Type B pancreatic cell (in vitro differentiated cells): ENCODE data around the gene METTL3. TPM values are rescaled to one million over a fixed set of nuclear protein-coding genes. Genes with fewer than 3 reads are reported as not detected.

Experiments
- DNase-seq: peaks from one replicate; pipeline ENCODE4 v3.0.0; 2021; ENCODE audit warnings: mixed read lengths; ENCODE audit not compliant: unreplicated experiment; ENCODE audit errors: extremely low spot score
- H3K27ac Mint-ChIP-seq: 2 replicates; pipeline ENCODE4 v1.8.0; 2021; ENCODE audit warnings: mild to moderate bottlenecking, mixed read lengths
- H3K27me3 Mint-ChIP-seq: 2 replicates; pipeline ENCODE4 v1.8.0; 2021; ENCODE audit warnings: mixed read lengths
- H3K36me3 Mint-ChIP-seq: 2 replicates; pipeline ENCODE4 v1.8.0; 2021; ENCODE audit warnings: mixed read lengths
- H3K4me1 Mint-ChIP-seq: one replicate; pipeline ENCODE4 v1.8.0; 2021; ENCODE audit warnings: mixed read lengths; ENCODE audit not compliant: unreplicated experiment
- H3K4me3 Mint-ChIP-seq: 2 replicates; pipeline ENCODE4 v1.8.0; 2021; ENCODE audit warnings: mild to moderate bottlenecking, mixed read lengths
- H3K9me3 Mint-ChIP-seq: 2 replicates; pipeline ENCODE4 v1.8.0; 2021; ENCODE audit warnings: mixed read lengths
- CTCF ChIP-seq: fragments of 200-600 bp; sonication (generic); conservative IDR thresholded peaks from 2 replicates; pipeline ENCODE4 v1.5.0; 2021; ENCODE audit warnings: antibody characterized with exemption, mild to moderate bottlenecking
- total RNA-seq: library from RNA; stranded (reverse); gene quantifications from 2 replicates; pipeline ENCODE4 v1.2.1, GENCODE V29; 2021; ENCODE audit warnings: low replicate concordance

METTL3 gene
- total RNA-seq, 1 donor from 2014 or later, result 68.6 TPM

- H3K4me1 Mint-ChIP-seq, result peaks cover 22% of the 10 kb centered on the region
- H3K27ac Mint-ChIP-seq, result peak overlapping the region; percentile 69
- H3K27me3 Mint-ChIP-seq, result no peaks in the 10 kb centered on the region
- peak overlapping the region; percentile 59 for H3K4me3 Mint-ChIP-seq
- no peaks in the 10 kb centered on the region for H3K36me3 Mint-ChIP-seq
- no peak for TF ChIP-seq CTCF
- no peak for DNase-seq
- no peaks in the 10 kb centered on the region for H3K9me3 Mint-ChIP-seq
These were observed 32.8 kb upstream of the METTL3 start for GRCh38 chr14:21543963-21544362.

- TF ChIP-seq CTCF, result no peak
- no peaks in the 10 kb centered on the region for H3K36me3 Mint-ChIP-seq
- peaks cover 24% of the 10 kb centered on the region for H3K4me1 Mint-ChIP-seq
- peak overlapping the region; percentile 59 for H3K4me3 Mint-ChIP-seq
- peak overlapping the region; percentile 69 for H3K27ac Mint-ChIP-seq
- no peaks in the 10 kb centered on the region for H3K9me3 Mint-ChIP-seq
- peaks cover 3% of the 10 kb centered on the region for H3K27me3 Mint-ChIP-seq
- no peak for DNase-seq
These were observed 32.4 kb upstream of the METTL3 start for GRCh38 chr14:21543521-21543960.

GRCh38 chr14:21541413-21542074 lies 30.4 kb upstream of the METTL3 start:
- Mint-ChIP-seq H3K9me3 (no peaks in the 10 kb centered on the region), H3K4me3 (no peak overlapping the region), H3K27me3 (peaks cover 13% of the 10 kb centered on the region), H3K4me1 (peaks cover 24% of the 10 kb centered on the region), H3K27ac (no peak overlapping the region), H3K36me3 (no peaks in the 10 kb centered on the region)
- no peak for TF ChIP-seq CTCF
- no peak for DNase-seq

GRCh38 chr14:21539189-21539940 lies 28.2 kb upstream of the METTL3 start:
- Mint-ChIP-seq H3K4me1 (peaks cover 38% of the 10 kb centered on the region), H3K36me3 (no peaks in the 10 kb centered on the region), H3K27ac (no peak overlapping the region), H3K4me3 (peak overlapping the region; percentile 32), H3K9me3 (no peaks in the 10 kb centered on the region), H3K27me3 (peaks cover 34% of the 10 kb centered on the region)
- DNase-seq, result no peak
- TF ChIP-seq CTCF, result no peak

GRCh38 chr14:21537090-21537424 lies 25.9 kb upstream of the METTL3 start:
- no peak for TF ChIP-seq CTCF
- Mint-ChIP-seq H3K4me3 (peak overlapping the region; percentile 84), H3K4me1 (peaks cover 34% of the 10 kb centered on the region)

More at GRCh38 chr14:21537090-21537424, 25.9 kb upstream of the METTL3 start:
- H3K9me3 Mint-ChIP-seq, result no peaks in the 10 kb centered on the region
- H3K36me3 Mint-ChIP-seq, result no peaks in the 10 kb centered on the region
- H3K27me3 Mint-ChIP-seq, result peaks cover 44% of the 10 kb centered on the region
- DNase-seq, result no peak
- H3K27ac Mint-ChIP-seq, result no peak overlapping the region
